NCI-H446 treated with DMSO at 0.1 percent for 48 hours (cell line): Measurements from ENCODE around the gene ZNF398.

Experiments used
- DNase-seq: peaks from one replicate; lab custom pipeline; 2025; lab: John Stamatoyannopoulos, UW

Gene ZNF398

GRCh38 chr7:149228831-149229471 lies 81.7 kb downstream of the ZNF398 start:
- DNase-seq, result no peak

- no peak for DNase-seq
Observed at GRCh38 chr7:149229526-149229925, 82.3 kb downstream of the ZNF398 start.

- DNase-seq, result no peak
Observed at GRCh38 chr7:149232362-149232761, 85.1 kb downstream of the ZNF398 start.
